ENCODE measurements around the gene PARD3B. TPM values are rescaled to one million over a fixed set of nuclear protein-coding genes. Genes with fewer than 3 reads are reported as not detected.

PARD3B gene
- total RNA-seq, 1 donor from 2014 or later: 29.7 TPM

DNA sequence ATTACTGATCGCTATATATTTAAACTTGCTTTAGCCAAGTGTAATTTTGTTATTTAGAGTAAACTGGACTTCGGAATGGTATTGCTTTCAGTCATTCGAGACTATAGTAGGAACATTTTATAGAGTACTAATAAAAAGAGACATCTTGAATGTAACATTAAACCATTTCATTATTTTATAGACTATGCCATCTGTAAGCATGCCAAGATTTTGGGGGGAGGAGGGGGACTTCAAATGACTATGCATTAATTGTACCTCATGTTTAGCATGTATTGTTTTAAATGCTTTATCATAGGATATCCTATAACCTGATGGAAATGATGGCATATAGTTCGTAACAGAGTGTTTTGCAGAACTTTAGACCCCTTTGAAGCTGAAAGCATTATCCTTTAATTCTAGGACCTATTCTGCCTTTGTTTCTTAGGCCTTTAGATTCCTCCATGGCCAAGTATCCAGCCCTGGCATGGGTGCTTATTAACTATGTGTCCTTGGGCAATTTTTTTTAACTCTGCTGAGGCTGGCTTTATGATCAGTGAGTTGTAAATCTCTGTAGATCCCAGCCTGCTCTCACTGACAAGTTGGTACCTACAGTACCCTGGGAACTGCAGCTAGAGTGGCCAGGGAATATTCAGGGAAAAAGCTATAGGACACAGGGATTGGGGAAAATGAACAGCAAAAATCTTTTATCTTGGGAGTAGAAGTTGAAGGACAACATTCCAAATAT is 93.4 kb downstream of the PARD3B start:
- Mint-ChIP-seq H3K27ac (no peak overlapping the region), H3K4me3 (ENCODE audit: low read depth) (no peak overlapping the region), H3K9me3 (ENCODE audit: low read depth) (peaks cover 4% of the 10 kb centered on the region), H3K36me3 (ENCODE audit: insufficient read depth) (peaks cover 2% of the 10 kb centered on the region), H3K4me1 (ENCODE audit: low read depth) (no peaks in the 10 kb centered on the region), H3K27me3 (no peaks in the 10 kb centered on the region)
- no peak for DNase-seq (ENCODE audit: low spot score, unreplicated experiment)
- TF ChIP-seq, protein P1, sequence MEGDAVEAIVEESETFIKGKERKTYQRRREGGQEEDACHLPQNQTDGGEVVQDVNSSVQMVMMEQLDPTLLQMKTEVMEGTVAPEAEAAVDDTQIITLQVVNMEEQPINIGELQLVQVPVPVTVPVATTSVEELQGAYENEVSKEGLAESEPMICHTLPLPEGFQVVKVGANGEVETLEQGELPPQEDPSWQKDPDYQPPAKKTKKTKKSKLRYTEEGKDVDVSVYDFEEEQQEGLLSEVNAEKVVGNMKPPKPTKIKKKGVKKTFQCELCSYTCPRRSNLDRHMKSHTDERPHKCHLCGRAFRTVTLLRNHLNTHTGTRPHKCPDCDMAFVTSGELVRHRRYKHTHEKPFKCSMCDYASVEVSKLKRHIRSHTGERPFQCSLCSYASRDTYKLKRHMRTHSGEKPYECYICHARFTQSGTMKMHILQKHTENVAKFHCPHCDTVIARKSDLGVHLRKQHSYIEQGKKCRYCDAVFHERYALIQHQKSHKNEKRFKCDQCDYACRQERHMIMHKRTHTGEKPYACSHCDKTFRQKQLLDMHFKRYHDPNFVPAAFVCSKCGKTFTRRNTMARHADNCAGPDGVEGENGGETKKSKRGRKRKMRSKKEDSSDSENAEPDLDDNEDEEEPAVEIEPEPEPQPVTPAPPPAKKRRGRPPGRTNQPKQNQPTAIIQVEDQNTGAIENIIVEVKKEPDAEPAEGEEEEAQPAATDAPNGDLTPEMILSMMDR (IDR thresholded peaks at IDR 0.05; ENCODE audit: unreplicated experiment): no peak

DNA sequence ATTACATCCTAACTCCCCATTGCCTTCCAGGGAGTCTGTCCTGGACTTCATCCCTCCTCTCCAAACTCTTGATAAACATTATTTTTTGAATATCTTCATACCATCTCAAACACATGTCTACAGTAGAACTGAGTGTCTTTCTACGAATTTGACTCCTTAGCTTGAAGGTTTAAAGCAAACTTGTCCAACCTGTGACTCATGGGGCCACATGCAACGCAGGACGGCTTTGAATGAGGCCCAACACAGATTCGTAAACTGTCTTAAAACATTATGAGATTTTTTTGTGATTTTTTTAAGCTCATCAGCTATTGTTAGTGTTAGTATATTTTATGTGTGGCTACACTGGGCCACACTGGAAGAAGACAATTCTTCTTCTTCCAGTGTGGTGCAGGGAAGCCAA is 98.1 kb downstream of the PARD3B start:
- H3K27ac Mint-ChIP-seq: no peak overlapping the region
- no peaks in the 10 kb centered on the region for H3K4me1 Mint-ChIP-seq (ENCODE audit: low read depth)
- H3K36me3 Mint-ChIP-seq (ENCODE audit: insufficient read depth): peaks cover 2% of the 10 kb centered on the region
- no peaks in the 10 kb centered on the region for H3K27me3 Mint-ChIP-seq
- DNase-seq (ENCODE audit: low spot score, unreplicated experiment): no peak
- H3K4me3 Mint-ChIP-seq (ENCODE audit: low read depth): no peak overlapping the region
- H3K9me3 Mint-ChIP-seq (ENCODE audit: low read depth): peaks cover 4% of the 10 kb centered on the region
- TF ChIP-seq, protein P1 (IDR thresholded peaks at IDR 0.05; ENCODE audit: unreplicated experiment): no peak

DNA sequence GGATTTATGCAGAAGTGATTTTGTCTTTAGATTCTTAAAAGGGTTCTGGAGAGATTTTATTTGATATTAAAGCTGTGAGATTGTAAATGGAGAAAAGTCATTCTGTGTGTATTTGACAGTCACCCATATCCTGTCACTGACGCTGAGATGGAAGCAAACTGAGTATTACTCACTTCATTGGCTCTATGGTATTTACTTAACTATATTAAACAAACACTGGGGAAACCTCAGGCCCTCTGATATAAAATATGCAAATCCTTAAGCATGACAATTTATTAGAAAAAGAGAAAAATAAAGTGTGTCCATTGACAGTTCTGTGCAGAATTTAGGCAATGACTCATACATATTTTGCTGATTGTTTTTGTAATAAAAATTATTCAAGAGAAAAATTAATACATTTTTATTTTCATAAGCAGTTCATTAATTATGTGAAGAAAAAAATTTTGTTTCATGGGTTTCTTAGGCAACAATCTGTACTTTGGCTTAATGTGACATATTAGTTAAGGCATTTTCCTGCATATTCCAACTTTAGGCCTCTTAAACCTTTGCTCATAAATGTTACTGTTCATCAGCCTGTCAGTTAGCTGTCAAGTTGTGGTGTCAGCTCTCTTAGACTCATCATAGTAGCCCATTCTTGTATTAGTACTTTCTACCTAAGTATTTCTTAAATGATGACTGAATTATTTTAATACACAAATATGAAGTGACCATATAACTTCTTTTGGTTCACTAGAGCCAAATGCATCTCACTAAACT is 99.9 kb downstream of the PARD3B start:
- Mint-ChIP-seq H3K9me3 (ENCODE audit: low read depth) (peaks cover 4% of the 10 kb centered on the region), H3K36me3 (ENCODE audit: insufficient read depth) (peaks cover 2% of the 10 kb centered on the region), H3K4me3 (ENCODE audit: low read depth) (no peak overlapping the region), H3K27me3 (no peaks in the 10 kb centered on the region), H3K27ac (no peak overlapping the region), H3K4me1 (ENCODE audit: low read depth) (no peaks in the 10 kb centered on the region)
- no peak for DNase-seq (ENCODE audit: low spot score, unreplicated experiment)
- TF ChIP-seq, protein P1 (IDR thresholded peaks at IDR 0.05; ENCODE audit: unreplicated experiment): no peak

DNA sequence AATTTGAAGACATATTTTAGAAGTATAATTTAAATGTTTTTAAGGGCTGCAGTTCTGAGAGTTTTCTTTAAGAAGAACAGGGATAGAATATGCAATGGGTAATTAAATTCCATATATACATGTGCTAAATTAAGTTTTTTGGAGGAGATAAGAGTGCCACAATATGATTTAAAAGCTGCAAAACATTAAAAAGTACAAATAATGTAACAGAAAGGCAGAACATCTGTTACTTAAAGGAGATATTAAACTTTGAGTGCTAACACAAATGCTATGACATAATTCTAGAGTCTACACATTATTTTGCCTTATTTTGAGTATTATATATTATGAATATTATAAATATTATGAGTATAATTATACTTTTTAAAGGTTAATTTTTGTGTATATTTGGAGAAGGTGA is 102.4 kb downstream of the PARD3B start:
- Mint-ChIP-seq H3K36me3 (ENCODE audit: insufficient read depth) (peaks cover 7% of the 10 kb centered on the region), H3K4me3 (ENCODE audit: low read depth) (no peak overlapping the region), H3K27me3 (no peaks in the 10 kb centered on the region), H3K9me3 (ENCODE audit: low read depth) (peaks cover 9% of the 10 kb centered on the region), H3K4me1 (ENCODE audit: low read depth) (no peaks in the 10 kb centered on the region), H3K27ac (no peak overlapping the region)
- no peak for DNase-seq (ENCODE audit: low spot score, unreplicated experiment)
- TF ChIP-seq, protein P1 (IDR thresholded peaks at IDR 0.05; ENCODE audit: unreplicated experiment): no peak

DNA sequence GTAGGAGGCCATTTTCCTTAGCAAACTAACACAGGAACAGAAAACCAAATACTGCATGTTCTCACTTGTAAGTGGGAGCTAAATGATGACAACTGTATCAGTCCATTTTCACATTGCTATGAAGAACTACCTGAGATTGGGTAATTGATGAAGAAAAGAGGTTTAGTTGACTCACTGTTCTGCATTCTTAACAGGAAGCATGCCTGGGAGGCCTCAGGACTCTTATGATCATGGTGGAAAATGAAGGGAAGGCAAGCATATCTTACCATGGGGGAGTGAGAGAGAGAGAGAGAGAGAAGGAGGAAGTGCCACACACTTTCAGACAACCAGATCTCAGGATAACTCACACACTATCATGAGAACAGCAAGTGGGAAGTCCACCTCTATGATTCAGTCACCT is 105.3 kb downstream of the PARD3B start:
- H3K36me3 Mint-ChIP-seq (ENCODE audit: insufficient read depth): peaks cover 6% of the 10 kb centered on the region
- no peak for DNase-seq (ENCODE audit: low spot score, unreplicated experiment)
- TF ChIP-seq, protein P1 (IDR thresholded peaks at IDR 0.05; ENCODE audit: unreplicated experiment): no peak
- no peaks in the 10 kb centered on the region for H3K4me1 Mint-ChIP-seq (ENCODE audit: low read depth)
- peaks cover 8% of the 10 kb centered on the region for H3K9me3 Mint-ChIP-seq (ENCODE audit: low read depth)
- H3K27ac Mint-ChIP-seq: no peak overlapping the region
- H3K4me3 Mint-ChIP-seq (ENCODE audit: low read depth): no peak overlapping the region
- H3K27me3 Mint-ChIP-seq: no peaks in the 10 kb centered on the region

Measured in progenitor cell of endocrine pancreas (in vitro differentiated cells).